HUDEP-2 (cell line): ENCODE results near the gene METRNL.
"Not testable (repeated sequence)": the region's sequence is repeated elsewhere in the genome, so short reads cannot be mapped to it uniquely, and the experiment has no call there.

Experiments used
- DNase-seq, 76 experiments: peaks; one replicate each; lab custom pipeline; 2025; ENCODE audit not compliant: unreplicated experiment in 76 of 76; lab: John Stamatoyannopoulos, UW

Gene METRNL

DNA sequence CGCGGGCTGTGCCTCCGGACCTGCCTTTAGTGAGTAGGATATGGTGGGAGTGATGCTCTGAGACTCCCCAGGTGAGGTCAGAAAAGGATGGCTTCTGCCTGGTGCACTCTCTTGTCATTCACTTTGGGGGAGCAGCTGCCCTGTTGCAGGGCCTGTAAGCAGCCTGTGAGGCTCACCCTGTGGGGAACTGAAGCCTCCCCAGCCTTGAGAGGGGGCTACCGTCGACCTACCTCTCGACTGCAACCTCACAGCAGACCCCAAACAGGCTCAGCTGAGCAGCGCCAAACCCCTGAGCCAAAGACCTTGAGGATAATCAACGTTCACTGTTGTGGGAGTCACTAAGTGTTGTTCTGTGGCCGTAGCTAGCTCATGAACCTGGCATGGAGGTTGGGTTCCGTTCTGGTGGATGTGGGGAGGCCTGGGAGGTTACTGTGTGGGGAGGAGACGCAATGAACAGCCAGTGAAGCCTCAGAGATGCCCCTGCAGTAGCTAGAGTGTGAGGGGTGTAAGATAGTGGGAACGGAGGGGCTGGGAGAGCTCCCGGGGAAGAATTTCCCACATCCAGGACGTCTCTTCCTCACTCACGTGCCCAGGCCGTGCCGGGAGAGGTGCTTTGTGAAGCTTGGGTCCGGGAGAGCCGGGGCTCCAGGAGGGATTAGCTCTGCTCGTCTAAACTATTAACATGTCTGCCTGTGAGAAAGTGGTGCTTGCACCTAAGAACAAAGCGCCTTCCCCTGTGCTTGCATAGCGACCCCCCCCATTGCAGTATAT is 38.8 kb downstream of the METRNL start:
- DNase-seq: no peak

DNA sequence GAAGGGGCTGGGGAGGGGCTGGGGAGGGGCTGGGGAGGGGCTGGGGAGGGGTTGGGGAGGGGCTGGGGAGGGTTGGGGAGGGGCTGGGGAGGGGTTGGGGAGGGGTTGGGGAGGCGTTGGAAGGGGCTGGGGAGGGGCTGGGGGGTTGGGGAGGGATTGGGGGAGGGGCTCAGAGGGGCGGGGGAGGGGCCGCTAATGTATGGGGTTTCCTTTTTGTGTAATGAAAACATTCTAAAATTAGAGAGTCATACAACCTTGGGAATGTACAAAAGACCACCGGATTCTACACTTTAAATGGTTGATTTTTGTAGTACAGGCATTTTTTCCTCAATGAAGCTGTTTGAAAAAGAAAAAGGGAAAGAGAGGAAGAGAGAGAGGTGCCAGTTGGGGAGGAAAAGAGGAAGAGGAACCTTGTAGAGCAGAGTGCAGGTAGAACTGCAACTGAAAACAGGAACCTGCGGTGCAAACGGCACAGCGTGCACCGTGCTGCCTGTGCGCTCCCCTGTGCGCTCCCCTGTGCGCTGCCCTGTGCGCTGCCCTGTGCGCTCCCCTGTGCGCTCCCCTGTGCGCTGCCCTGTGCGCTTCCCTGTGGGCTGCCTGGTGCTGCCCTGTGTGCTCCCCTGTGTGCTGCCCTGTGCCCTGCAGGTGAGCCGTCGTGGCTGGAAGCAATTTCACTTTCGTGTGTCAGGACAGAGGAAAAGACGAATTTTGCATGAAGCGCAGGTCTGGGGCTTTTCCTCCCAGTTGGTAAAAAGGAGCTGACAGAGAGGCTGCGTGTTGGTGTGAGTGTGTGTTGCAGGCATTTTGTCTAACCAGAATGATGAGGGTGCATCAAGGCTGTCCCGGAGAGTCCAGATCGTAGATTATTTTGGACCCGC is 40.8 kb downstream of the METRNL start:
- peak in 4 of 76 experiments; percentile 5 to 9 (median 7) for DNase-seq

DNA sequence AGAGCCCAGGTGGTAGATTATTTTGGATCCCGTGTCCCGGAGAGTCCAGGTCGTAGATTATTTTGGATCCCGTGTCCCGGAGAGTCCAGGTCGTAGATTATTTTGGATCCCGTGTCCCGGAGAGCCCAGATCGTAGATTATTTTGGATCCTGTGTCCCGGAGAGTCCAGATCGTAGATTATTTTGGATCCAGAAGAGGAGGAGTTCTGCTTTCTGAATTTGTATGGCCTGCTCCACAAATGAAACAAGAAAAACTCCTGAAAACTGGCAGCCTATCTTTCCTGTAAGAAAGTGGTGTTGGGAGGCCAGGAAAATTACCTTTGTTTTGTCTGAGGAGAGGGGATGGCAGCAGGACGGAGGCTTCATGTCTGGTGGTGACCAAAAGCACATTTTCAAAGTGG is 42.1 kb downstream of the METRNL start:
- DNase-seq: not testable (repeated sequence)

DNA sequence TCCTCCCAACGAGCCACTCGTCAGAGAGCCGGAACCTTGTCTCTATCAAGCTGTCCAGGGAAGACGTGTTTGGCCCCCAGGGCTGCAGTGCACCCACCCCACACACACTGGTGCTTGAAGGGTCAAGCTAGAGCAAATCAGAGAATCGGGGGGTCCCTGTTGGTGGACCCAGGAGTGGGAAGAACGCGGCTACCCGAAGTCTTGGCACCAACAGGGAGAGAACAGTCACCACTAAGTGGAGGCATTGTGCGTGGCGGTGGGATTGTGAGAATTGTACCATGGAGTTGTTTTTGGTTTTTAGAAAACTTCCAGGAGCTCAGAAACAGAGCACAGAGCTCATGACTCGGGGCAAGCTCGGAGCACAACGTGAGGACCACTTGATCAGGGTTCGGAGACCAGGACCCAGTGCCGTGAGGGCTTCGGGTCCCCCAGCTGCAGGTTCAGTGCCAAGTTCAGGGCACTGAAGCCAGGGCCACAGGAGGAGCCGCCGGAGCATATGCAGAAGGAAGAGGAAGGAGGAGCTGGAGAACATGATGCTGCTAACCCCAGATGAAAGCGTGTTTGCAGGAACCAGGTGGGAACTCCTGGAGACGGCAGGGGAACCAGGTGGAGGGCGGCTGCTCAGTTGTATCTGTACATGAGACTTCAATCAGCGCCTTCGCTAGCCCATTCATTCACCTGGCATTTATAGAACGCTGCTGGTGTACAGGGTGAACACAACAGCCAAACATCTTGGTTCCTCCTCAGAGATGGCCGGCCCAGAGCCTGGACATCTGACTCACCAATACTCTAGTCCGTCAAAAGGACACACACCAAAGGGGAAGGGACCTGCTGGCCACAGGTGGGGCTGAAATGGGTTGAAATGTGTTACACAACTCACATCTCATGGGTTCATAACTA is 42.8 kb downstream of the METRNL start:
- DNase-seq: no peak

DNA sequence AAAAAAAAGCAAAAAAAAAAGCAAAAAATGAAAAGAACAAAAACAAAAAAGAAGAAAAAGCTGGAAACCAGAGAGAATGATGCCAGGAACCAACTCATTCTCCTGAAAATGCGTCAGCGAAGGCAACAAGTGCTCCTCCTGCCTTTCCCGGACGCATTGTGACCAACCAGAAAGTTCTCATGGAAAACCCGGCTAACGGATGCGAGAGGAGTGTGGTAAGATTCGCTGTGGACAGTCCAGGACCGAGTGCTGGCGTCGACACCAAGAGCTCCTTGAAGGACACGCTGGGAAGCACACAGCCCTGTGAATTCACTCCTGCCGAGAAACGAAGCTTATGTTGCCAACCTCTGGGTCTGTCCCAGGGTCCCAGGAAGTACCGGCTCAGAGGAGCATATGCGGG is 43.4 kb downstream of the METRNL start:
- no peak for DNase-seq

DNA sequence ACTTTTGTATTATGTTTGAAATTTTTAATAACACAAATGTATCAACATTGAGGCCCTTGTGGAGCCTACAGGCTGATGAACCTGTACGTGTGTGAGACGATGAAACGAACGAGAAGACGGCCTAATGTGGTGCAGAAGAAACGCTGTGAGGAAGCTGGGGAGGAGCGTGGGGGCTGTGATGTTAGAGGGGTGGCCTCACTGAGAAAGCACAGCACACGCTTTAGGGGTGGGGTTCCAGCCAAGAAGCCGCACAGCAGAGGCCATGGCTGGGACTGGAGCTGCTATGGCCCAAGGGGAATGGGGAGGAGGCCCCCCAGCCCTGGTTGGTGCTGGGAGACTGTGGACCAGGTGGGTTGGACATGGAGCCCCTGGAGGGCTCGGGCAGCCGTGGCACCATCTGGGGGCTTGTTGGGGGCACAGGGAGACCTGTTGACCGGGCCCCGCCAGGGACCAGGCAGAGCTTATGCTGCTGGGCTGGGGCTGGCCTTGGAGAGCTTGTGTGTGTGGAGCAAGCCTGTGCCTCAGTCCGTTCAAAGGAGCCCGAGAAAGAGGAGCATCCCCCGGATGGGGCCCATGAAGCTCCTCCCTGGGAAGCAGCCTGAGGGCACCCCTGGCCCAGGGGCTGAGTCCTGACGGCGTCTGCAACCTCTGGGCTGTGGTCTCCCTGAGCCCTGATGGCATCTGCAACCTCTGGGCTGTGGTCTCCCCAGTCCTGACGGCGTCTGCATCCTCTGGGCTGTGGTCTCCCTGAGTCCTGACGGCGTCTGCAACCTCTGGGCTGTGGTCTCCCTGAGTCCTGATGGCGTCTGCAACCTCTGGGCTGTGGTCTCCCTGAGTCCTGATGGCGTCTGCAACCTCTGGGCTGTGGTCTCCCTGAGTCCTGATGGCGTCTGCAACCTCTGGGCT is 44.7 kb downstream of the METRNL start:
- no peak for DNase-seq

DNA sequence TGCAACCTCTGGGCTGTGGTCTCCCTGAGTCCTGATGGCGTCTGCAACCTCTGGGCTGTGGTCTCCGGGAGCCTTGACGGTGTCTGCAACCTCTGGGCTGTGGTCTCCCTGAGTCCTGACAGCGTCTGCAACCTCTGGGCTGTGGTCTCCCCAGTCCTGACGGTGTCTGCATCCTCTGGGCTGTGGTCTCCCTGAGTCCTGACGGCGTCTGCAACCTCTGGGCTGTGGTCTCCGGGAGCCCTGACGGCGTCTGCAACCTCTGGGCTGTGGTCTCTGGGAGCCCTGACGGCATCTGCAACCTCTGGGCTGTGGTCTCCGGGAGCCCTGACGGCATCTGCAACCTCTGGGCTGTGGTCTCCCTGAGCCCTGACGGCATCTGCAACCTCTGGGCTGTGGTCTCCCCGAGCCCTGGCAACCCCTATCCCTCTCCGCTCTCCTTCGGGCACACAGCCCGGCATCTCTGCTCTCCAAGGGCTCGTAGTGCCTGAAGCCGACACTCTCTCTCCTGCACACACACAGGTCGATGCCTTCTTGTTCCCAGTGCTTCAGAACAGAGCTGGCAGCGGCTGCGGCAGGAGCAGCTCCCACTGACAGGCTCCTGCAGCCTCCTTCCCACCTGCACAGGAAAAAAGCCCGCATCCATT is 45.6 kb downstream of the METRNL start:
- no peak for DNase-seq

DNA sequence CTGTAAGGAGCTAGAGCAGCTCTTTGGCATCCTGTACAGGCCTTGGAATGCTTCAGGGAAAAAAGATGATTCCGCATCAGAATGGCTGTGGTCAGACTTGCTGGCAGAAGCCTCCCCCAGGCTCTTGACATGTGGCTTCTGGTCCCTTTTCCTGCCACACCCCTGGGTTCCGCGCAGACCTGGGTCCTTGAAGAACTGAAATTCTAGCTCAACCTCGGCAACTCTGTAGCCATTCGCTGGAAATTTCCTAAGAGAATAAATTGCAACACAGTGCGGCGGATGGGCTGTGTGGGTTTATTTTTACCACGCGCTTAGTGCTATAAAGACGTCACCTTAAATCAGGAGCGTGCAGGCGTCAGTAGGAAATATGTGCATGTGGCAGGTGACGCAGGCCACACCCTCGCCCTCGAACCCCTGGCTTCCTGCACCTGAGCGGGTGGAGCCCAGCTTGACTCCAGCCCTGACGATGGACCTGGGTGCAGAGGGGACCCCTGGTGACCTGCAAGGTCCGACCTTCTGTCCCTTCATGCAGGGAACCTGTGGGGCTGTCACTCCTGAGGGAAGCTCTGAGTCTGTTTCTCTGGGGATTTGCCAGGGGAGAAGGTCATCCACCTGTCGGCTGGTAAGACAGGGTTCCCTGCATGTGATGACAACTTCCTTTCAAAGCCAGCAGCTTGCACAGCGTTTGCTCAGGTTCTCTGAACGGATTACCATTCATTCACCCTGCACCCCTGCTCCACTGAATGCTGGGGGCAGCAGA is 46.3 kb downstream of the METRNL start:
- DNase-seq: no peak

DNA sequence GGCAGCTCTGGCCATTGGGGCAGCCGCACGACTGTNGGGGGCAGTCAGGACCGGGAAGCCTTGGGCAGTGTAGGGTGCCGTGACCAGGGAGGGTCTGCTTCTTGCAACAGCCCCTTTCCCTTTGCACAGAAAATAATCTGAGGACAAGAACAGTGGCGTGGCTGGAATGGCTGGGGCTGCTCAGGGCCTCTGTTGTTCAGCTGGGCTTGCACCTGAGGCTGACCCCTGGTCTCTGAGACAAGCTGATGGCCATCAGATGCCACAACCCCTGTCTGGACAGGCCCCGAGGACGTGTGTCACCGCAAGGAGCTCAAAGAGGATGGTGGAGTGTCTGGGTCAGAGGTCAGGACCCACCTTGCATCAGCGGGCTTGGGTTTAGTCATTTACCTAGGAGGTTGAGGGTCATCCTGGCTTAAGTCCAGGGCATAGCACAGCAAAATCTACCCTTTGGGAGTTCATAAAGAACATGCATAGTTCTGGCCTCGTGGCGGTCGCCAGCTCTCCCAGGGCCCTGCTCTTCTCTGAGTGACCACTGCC is 46.9 kb downstream of the METRNL start:
- DNase-seq: no peak

DNA sequence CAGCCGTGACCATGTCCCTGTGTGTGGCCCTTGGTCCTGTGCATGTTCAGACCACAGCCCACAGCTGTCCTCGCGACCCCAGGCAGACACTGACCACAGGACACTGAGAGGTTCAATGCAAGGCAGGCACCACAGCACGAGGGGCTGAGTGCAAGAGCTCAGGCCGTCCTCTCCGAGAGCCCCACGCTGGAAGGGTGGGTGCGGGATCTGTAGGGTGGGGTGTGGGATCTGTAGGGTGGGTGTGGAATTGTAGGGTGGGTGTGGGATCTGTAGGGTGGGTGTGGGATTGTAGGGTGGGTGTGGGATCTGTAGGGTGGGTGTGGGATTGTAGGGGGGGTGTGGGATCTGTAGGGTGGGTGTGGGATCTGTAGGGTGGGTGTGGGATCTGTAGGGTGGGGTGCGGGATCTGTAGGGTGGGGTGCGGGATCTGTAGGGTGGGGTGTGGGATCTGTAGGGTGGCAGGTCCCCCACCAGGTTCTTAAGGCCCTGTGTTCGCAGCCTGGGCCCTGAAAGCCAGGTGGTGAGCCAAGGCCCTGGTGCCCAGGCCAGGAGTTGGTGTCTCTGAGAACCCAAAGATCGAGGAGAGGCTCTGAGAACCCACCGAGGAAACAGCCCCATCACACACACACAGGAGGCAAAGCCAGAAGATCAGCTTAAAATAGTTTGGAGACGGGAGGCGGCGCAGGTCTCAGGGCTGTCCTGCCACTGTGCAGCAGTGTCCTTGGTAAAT is 48.2 kb downstream of the METRNL start:
- DNase-seq: no peak

DNA sequence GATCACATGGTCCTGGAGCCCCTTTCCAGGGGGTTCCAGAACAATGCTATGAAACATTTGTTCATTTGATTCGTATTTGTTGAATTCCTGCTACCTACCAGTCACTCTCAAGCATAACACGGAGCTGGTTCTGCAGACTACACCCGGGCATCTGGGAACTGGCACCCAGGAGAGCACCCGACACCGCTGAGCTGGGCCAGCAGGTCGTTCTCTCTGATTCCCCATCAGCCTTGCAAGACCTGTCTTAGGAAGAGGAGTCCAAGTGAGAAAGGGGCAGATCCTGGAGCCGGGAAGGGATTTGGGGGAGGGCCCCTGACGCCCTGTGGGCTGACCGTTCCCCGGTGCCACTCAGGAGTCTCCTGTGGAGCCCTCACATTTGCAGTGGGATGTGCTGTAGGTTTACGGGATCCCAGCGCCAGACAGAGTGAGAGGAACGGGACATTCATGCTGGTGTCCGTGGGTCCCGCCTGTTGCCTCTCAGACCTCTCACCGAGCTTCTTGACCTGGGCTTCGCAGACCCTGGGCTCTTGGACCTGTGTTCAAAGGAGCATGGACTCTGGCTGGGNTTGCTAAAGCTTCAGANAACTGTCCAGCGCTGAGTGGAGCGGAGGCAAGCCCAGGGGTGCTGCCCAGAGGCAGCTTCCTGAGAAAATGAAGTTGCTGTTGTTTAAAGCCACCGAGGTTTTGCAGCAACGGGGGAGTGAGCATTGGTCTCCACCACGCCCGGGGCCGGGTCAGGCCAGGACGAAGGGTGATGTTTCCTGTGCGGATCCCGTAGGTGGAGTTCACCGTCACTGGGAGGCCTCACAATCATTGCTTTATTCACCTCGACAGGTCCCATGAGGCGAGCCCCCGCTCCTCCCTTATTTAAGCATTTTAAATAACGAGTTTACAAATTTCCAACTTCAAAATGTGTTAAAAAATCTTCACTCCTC is 49.2 kb downstream of the METRNL start:
- DNase-seq: no peak

DNA sequence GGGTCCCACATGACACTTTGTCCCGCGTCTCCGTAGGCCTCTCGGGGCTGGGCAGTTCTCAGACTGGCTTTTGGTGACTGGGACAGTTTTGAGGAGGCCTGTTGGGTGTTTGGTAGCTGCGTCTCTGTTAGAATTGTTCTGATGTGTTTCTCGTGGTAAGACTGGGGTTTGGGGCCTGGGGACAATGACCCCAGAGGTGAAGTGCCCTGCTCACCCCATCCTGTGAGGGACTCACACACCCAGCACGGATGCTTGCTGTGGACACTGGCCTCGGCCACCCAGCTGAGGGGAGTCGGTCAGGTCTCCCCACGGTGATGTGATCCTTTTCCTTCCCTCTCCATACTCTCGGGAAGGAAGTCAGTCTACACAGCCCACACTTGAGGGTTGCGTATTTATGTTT is 50.3 kb downstream of the METRNL start:
- DNase-seq: no peak

DNA sequence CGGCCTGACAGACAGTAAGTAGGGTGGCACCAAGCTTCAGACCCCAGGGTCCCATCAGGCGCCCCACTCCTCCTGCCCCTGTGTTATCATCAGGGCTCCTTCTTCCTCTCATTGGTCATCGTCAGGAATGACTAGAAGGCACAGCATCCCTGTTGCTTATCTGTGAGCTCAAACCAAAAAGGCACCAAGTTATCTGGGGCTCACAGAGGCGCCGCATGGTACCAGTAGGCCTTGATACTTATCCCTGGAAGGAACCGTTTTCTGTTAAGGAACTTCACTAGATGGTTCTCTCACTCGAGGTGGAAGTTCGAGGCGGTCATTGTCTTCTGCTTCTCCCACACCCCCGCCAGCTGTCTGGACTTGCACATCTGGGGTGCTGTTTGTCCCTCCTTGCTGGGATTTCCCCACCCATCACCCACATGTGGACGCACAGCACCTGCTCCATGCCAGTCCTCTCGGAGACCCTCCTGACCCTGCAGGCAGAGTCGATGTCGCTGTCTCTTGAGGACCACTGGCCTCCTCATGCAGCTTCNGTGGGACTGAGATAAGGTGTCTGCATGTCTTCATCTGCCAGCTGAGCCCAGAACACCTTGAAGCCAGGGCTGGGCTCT is 52.1 kb downstream of the METRNL start:
- peak in 66 of 76 experiments; percentile 15 to 77 (median 46) for DNase-seq

DNA sequence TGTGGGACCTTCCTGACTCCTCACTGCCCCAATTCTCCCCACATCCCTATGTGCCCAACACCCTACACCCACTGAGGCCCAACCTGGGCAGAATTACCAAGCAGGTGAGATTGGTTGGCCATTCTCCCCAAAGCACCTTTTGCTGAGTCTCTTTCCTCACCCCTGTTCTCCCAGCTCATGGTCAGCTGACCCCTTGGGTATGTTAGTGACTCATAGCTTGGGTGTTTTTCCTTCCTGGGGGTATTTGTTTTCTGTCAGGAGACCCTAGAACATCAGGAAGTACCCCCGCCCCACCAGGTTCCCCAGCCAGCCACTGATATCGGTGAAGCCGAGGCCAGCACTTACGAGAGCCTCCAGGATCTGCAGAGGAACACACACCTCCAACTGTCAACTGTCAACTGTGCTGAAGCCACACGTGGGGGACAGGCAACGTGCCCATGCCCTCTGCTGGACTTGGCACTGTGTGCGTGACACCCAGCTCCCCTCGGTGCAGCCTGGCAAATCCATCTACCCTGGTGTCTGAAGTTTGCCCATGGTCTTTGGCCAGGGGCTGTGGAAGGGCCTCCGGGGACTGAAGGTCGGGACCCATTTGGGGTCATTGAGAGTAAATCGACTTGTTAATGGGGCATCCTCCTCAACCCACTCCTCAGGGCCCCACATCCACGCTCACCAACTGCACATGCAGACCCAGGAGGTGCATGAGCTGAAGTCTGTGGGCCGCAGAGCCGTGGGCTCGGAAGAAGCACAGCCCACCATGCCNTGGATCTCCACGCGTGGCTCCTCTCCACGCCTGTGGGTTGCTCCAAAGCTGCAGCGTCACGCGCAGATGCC is 53.1 kb downstream of the METRNL start:
- DNase-seq: peak in 23 of 76 experiments; percentile 2 to 48 (median 14)
